HG03354 (cell line): ENCODE data around the gene RAB9B.
A peak's percentile ranks its signal among the peaks of the same experiment; 100 is the strongest.
"Not testable (repeated sequence)": the region's sequence is repeated elsewhere in the genome, so short reads cannot be mapped to it uniquely, and the experiment has no call there.

Experiments
- ATAC-seq: cut with Tn5 transposase; IDR thresholded peaks from one replicate; pipeline ENCODE4 v1.9.1; 2021; ENCODE audit warnings: mild to moderate bottlenecking; ENCODE audit not compliant: unreplicated experiment, poor library complexity, severe bottlenecking

Gene RAB9B

GRCh38 chrX:103817502-103817901 is 14.6 kb downstream of the RAB9B start:
- peak; percentile 74 for ATAC-seq

- ATAC-seq = not testable (repeated sequence)
These were observed 15.0 kb downstream of the RAB9B start for GRCh38 chrX:103817101-103817500.

- ATAC-seq = no peak
These were observed 20.2 kb downstream of the RAB9B start for GRCh38 chrX:103811858-103812257.

- no peak for ATAC-seq
These were observed 25.1 kb downstream of the RAB9B start for GRCh38 chrX:103806862-103807474.

- ATAC-seq = no peak
These were observed 26.2 kb downstream of the RAB9B start for GRCh38 chrX:103805860-103806259.

- no peak for ATAC-seq
These were observed 31.7 kb downstream of the RAB9B start for GRCh38 chrX:103800318-103800717.

GRCh38 chrX:103797691-103798090 is 34.4 kb downstream of the RAB9B start:
- no peak for ATAC-seq

- no peak for ATAC-seq
These were observed 37.9 kb downstream of the RAB9B start for GRCh38 chrX:103794119-103794518.

GRCh38 chrX:103793545-103793940 is 38.5 kb downstream of the RAB9B start:
- no peak for ATAC-seq

GRCh38 chrX:103792916-103793544 is 39.0 kb downstream of the RAB9B start:
- no peak for ATAC-seq

- no peak for ATAC-seq
These were observed 40.1 kb downstream of the RAB9B start for GRCh38 chrX:103791826-103792485.

- ATAC-seq = no peak
These were observed 40.8 kb downstream of the RAB9B start for GRCh38 chrX:103791228-103791627.

- peak; percentile 88 for ATAC-seq
These were observed 43.1 kb downstream of the RAB9B start for GRCh38 chrX:103789004-103789403.

- ATAC-seq = no peak
These were observed 48.1 kb downstream of the RAB9B start for GRCh38 chrX:103783971-103784370.

GRCh38 chrX:103783196-103783595 is 48.9 kb downstream of the RAB9B start:
- ATAC-seq = no peak

- ATAC-seq = no peak
These were observed 49.4 kb downstream of the RAB9B start for GRCh38 chrX:103782640-103783039.

- no peak for ATAC-seq
These were observed 50.4 kb downstream of the RAB9B start for GRCh38 chrX:103781706-103782105.

GRCh38 chrX:103781062-103781402 is 51.0 kb downstream of the RAB9B start:
- no peak for ATAC-seq

GRCh38 chrX:103780336-103781061 is 51.6 kb downstream of the RAB9B start:
- ATAC-seq = no peak

- ATAC-seq = no peak
These were observed 52.8 kb downstream of the RAB9B start for GRCh38 chrX:103779141-103779789.
